Cardiac fibroblast (primary cell): ENCODE measurements around the gene SNRPA1.

Experiments
- DNase-seq, 2 donors: peaks; one replicate each; pipeline versions ENCODE4 v3.0.0 to v3.0.0-alpha.2; 2010; ENCODE audit warnings: low read depth in 2 of 2
- H3K4me3 ChIP-seq, 2 donors: replicated peaks in 1 of 2; 1 replicate in 1 of 2; 2 replicates in 1 of 2; pipeline ENCODE4 v1.5.1; 2011; ENCODE audit warnings: low read depth in 2 of 2, low read length in 2 of 2, mild to moderate bottlenecking in 2 of 2, moderate library complexity in 1 of 2
- TF ChIP-seq, protein P1 (sequence below): IDR thresholded peaks from one replicate; pipeline ENCODE4 v1.5.1; 2011; ENCODE audit warnings: low read depth, mild to moderate bottlenecking, low read length, inconsistent platforms

SNRPA1 gene

DNA sequence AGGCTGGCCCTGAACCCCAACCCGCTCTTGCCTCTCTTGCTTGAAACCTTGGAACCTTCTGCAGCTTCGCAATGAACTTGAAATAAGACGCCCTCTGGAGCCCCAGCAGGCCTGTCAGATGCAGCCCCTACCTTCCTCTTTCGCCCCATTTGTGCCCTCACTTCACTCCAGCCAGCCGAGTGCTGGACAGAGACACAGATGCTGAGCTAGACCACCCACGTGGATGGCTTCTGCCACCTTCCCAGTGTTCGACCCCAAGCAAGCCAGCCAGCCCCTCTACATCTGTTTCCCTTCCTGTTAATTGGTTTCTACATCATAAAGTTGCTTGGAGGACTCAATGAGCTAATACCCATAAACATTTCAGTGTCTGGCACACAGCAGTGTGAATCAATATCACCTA lies 23.8 kb upstream of the SNRPA1 start:
- TF ChIP-seq, protein P1, sequence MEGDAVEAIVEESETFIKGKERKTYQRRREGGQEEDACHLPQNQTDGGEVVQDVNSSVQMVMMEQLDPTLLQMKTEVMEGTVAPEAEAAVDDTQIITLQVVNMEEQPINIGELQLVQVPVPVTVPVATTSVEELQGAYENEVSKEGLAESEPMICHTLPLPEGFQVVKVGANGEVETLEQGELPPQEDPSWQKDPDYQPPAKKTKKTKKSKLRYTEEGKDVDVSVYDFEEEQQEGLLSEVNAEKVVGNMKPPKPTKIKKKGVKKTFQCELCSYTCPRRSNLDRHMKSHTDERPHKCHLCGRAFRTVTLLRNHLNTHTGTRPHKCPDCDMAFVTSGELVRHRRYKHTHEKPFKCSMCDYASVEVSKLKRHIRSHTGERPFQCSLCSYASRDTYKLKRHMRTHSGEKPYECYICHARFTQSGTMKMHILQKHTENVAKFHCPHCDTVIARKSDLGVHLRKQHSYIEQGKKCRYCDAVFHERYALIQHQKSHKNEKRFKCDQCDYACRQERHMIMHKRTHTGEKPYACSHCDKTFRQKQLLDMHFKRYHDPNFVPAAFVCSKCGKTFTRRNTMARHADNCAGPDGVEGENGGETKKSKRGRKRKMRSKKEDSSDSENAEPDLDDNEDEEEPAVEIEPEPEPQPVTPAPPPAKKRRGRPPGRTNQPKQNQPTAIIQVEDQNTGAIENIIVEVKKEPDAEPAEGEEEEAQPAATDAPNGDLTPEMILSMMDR = no peak
- H3K4me3 ChIP-seq = no peak overlapping the region
- DNase-seq = no peak

GRCh38 chr15:101318147-101318819 lies 23.2 kb upstream of the SNRPA1 start:
- TF ChIP-seq, protein P1 = no peak
- no peak overlapping the region for H3K4me3 ChIP-seq
- DNase-seq = no peak

DNA sequence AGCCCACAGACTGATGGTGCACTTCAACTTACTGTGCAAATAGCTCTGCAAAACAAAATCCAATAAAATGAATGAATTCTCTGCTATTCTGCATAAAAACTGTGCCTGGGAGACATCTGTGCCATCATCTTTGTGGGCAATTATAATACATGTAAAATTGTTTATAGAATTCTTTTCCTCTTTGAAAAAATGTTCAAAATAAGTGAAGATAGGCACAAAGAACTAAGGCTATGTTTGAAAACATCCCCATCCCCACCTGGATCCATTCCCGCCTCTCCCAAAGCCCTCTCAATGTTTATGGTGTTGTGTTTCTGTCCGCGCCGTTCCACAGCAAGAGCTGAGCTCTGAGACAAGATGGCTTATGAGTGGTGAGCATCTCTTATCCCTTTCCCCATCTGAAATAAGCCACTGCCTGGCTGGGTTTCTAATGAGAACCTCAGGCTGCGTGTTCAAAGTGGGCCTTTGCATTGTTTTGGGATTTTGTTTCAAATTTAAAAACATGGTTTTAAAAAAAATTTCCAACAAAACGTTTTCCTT lies 22.4 kb upstream of the SNRPA1 start:
- no peak for DNase-seq

DNA sequence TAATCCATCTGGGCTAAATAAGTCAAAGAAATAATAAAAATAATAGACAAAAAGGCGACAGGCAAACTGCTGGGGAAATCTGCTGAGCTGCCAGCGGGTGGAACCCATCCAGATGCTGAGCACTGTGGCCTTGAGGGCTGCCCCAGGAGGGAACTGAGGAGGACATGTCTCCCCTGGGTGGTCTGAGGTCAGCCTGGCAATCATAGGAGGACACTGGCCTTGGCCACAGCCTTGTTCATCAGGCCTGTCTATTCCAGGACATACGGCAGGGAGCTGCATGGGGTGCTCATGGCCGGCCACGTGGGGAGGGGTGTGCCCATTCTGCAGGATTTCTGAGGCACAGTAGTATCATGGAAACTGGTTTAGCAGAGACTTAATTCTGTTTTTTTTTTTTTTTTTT lies 21.5 kb upstream of the SNRPA1 start:
- no peak overlapping the region for H3K4me3 ChIP-seq
- TF ChIP-seq, protein P1 = no peak
- DNase-seq = no peak

More for the DNA sequence above, 22.4 kb upstream of the SNRPA1 start:
- H3K4me3 ChIP-seq = no peak overlapping the region
- TF ChIP-seq, protein P1 = no peak

GRCh38 chr15:101315736-101316135 lies 20.7 kb upstream of the SNRPA1 start:
- no peak for DNase-seq
- TF ChIP-seq, protein P1 = no peak
- H3K4me3 ChIP-seq = no peak overlapping the region

DNA sequence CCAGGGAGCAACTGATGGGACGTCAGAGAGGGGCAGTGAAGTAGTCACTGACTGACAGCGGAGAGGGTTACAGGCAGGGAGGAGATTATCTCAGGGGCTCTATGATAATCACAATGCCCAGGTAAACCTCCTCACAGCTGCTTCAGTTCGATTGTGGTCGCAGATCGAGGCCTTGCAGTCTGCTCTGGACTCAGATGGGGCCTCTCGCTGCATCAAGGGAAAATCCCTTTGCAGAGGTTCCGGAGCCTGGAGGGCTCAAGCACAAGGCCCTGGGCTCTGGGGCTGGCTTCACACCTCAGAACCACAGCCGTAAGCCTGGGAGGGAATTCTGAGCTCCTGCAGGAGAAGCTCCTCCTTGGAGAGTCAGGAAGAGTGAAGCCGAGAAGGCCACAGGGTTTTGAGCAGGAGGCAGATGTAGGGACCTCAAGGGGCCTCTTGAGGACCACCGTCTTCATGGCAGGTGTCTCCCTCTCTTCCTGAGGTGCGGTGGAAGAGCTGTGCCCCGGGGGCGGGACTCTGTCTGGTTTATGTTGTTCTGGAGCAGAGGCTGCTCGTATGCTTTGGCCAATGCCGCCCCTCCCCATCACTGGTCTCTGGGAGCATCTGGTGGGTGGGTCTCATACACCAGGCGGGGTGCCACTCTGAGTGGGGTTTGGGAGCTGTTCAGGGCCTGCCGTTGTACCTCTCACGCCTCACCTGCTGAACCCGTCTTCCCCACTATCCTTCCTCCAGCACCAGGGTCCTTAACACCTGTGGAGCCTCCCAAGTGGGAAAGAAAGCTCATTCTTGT lies 19.5 kb upstream of the SNRPA1 start:
- TF ChIP-seq, protein P1 = no peak
- DNase-seq = no peak
- H3K4me3 ChIP-seq = no peak overlapping the region
